SH-SY5Y (cell line): Measurements from ENCODE around the gene SEC61G.

Source experiments
- GATA2 ChIP-seq: IDR thresholded peaks from 2 replicates; pipeline ENCODE4 v1.6.1; 2011; ENCODE audit warnings: mild to moderate bottlenecking, low read depth, low read length
- GATA3 ChIP-seq: IDR thresholded peaks from 2 replicates; pipeline ENCODE4 v1.6.1; 2011; ENCODE audit warnings: low read depth, mild to moderate bottlenecking, low read length, moderate library complexity

- TF ChIP-seq GATA2 (no peak), GATA3 (no peak)
Measured at GRCh38 chr7:54709283-54709682, 49.7 kb downstream of the SEC61G start.
